HCT116 (cell line): ENCODE results near the gene LCNL1. TPM values are rescaled to one million over a fixed set of nuclear protein-coding genes. Genes with fewer than 3 reads are reported as not detected.
A peak's percentile ranks its signal among the peaks of the same experiment; 100 is the strongest.

Experiments
- ATAC-seq: fragments of 200-7000 bp; cut with Tn5 transposase; 2 replicates; pipeline ENCODE4 v1.9.1; 2020; ENCODE audit warnings: mild to moderate bottlenecking, moderate library complexity
- BruUV-seq: library from RNA; stranded (reverse); fragments of 400-500 nt; replicated peaks from 2 replicates; lab custom pipeline; 2021; lab: Mats Ljungman, UMichigan
- CTCF ChIA-PET: fragments of 300-600 bp; sonication (Branson Sonifier 250); formaldehyde crosslinking; loops from one replicate; lab custom pipeline; 2021; ENCODE audit warnings: antibody characterized with exemption; lab: Charles Lee
- POLR2A ChIA-PET: fragments of 300-600, 350-600 bp; sonication (Branson Sonifier 250); formaldehyde crosslinking; loops from one replicate; lab custom pipeline; 2021; ENCODE audit warnings: antibody characterized with exemption; lab: Charles Lee
- RAD21 ChIA-PET, 2 experiments: fragments of 300-600 bp; sonication (Branson Sonifier 250); formaldehyde crosslinking; loops; one replicate each; lab custom pipeline; 2023; ENCODE audit warnings: low total read pairs in 2 of 2; ENCODE audit not compliant: uncharacterized antibody in 2 of 2, unreplicated experiment in 2 of 2, low non-redundant PET in 1 of 2; lab: Charles Lee
- DNase-seq: peaks from one replicate; pipeline ENCODE4 v3.0.0-alpha.2; 2010; ENCODE audit warnings: low read depth, low spot score
- H2AFZ ChIP-seq: fragments of 200-600 bp; shearing (Covaris generic), sonication (generic); 2 replicates; pipeline ENCODE4 v1.6.1; 2017; ENCODE audit warnings: low read depth, mixed run types, mixed read lengths, antibody characterized with exemption, low read length; ENCODE audit not compliant: poor library complexity, severe bottlenecking
- H3K27ac ChIP-seq: 2 replicates; pipeline ENCODE4 v1.5.1; 2012; ENCODE audit warnings: low read depth, low read length
- H3K27me3 ChIP-seq: fragments of 200-600 bp; sonication (generic); 2 replicates; pipeline ENCODE4 v1.6.1; 2016; ENCODE audit warnings: mixed run types, low read length, mixed read lengths; ENCODE audit not compliant: insufficient read depth
- H3K36me3 ChIP-seq, 2 experiments: fragments of 200-500 bp in 1 of 2; fragments of 200-600 bp in 1 of 2; sonication (Bioruptor generic) in 1 of 2; sonication (generic) in 1 of 2; 2 replicates each; pipeline versions ENCODE4 v1.5.1 to v1.6.1; 2014 to 2016; ENCODE audit warnings: low read length in 2 of 2, inconsistent platforms in 1 of 2, mixed read lengths in 1 of 2, mixed run types in 1 of 2; ENCODE audit not compliant: insufficient read depth in 2 of 2, control insufficient read depth in 1 of 2
- H3K4me1 ChIP-seq, 2 experiments: fragments of 200-600 bp in 1 of 2; sonication (generic) in 1 of 2; 2 replicates each; pipeline versions ENCODE4 v1.5.1 to v1.6.1; 2012 to 2017; ENCODE audit warnings: low read length in 2 of 2, inconsistent platforms in 1 of 2, mild to moderate bottlenecking in 1 of 2, mixed read lengths in 1 of 2, mixed run types in 1 of 2, moderate library complexity in 1 of 2; ENCODE audit not compliant: insufficient read depth in 2 of 2, control insufficient read depth in 1 of 2
- H3K4me2 ChIP-seq: fragments of 200-600 bp; sonication (generic); 2 replicates; pipeline ENCODE4 v1.6.1; 2017; ENCODE audit warnings: mixed run types, low read length, mixed read lengths
- H3K4me3 ChIP-seq, 2 experiments: fragments of 200-600 bp in 1 of 2; sonication (generic) in 1 of 2; replicated peaks in 1 of 2; 2 replicates each; pipeline ENCODE4 v1.5.1; 2011 to 2016; ENCODE audit warnings: low read length in 2 of 2, control low read depth in 1 of 2, low read depth in 1 of 2, mild to moderate bottlenecking in 1 of 2, mixed read lengths in 1 of 2, mixed run types in 1 of 2
- H3K79me2 ChIP-seq: fragments of 200-600 bp; sonication (generic); 2 replicates; pipeline ENCODE4 v1.6.1; 2017; ENCODE audit warnings: mild to moderate bottlenecking, mixed run types, low read length, moderate library complexity, mixed read lengths; ENCODE audit not compliant: insufficient read depth
- H3K9ac ChIP-seq: fragments of 200-600 bp; sonication (generic); 2 replicates; pipeline ENCODE4 v1.6.1; 2016; ENCODE audit warnings: low read length, mixed read lengths
- H3K9me2 ChIP-seq: fragments of 200-600 bp; sonication (generic), shearing (Covaris generic); 2 replicates; pipeline ENCODE4 v1.6.1; 2017; ENCODE audit warnings: mixed run types, mild to moderate bottlenecking, moderate library complexity; ENCODE audit not compliant: insufficient read depth
- H3K9me3 ChIP-seq, 2 experiments: fragments of 200-500 bp in 1 of 2; fragments of 200-600 bp in 1 of 2; sonication (Bioruptor generic) in 1 of 2; sonication (generic) in 1 of 2; 2 replicates each; pipeline ENCODE4 v1.6.1; 2014 to 2017; ENCODE audit warnings: low read length in 2 of 2, mixed read lengths in 2 of 2, inconsistent platforms in 1 of 2, low read depth in 1 of 2, mild to moderate bottlenecking in 1 of 2, mixed run types in 1 of 2, moderate library complexity in 1 of 2; ENCODE audit not compliant: control insufficient read depth in 1 of 2, insufficient read depth in 1 of 2
- H4K20me1 ChIP-seq: fragments of 200-600 bp; sonication (generic), shearing (Covaris generic); 2 replicates; pipeline ENCODE4 v1.6.1; 2017; ENCODE audit warnings: mixed run types, mild to moderate bottlenecking, moderate library complexity; ENCODE audit not compliant: insufficient read depth
- CBX3 ChIP-seq: IDR thresholded peaks from 2 replicates; pipeline ENCODE4 v1.6.1; 2012; ENCODE audit warnings: low read depth
- EGR1 ChIP-seq: IDR thresholded peaks from 2 replicates; pipeline ENCODE4 v1.6.1; 2012; ENCODE audit warnings: low read depth
- ELF1 ChIP-seq: IDR thresholded peaks from 2 replicates; pipeline ENCODE4 v1.6.1; 2012; ENCODE audit warnings: low read depth, borderline replicate concordance
- EZH2 ChIP-seq: fragments of 200-600 bp; sonication (generic); IDR thresholded peaks from 2 replicates; pipeline ENCODE4 v1.6.1; 2017; ENCODE audit warnings: antibody characterized with exemption, mixed run types
- EZH2phosphoT487 ChIP-seq: fragments of 200-600 bp; IDR thresholded peaks from 2 replicates; pipeline ENCODE4 v1.6.1; 2018; ENCODE audit warnings: antibody characterized with exemption, borderline replicate concordance
- JUND ChIP-seq: IDR thresholded peaks from 2 replicates; pipeline ENCODE4 v1.6.1; 2012
- POLR2A ChIP-seq: IDR thresholded peaks from 2 replicates; pipeline ENCODE4 v1.7.0; 2011; ENCODE audit warnings: borderline replicate concordance; ENCODE audit not compliant: insufficient read depth, insufficient read length; ENCODE audit errors: extremely low read depth
- POLR2AphosphoS5 ChIP-seq: IDR thresholded peaks from 2 replicates; pipeline ENCODE4 v1.6.1; 2011; ENCODE audit warnings: mild to moderate bottlenecking, low read depth, low read length, moderate library complexity
- RAD21 ChIP-seq: IDR thresholded peaks from 2 replicates; pipeline ENCODE4 v1.6.1; 2012; ENCODE audit warnings: low read depth, mild to moderate bottlenecking
- REST ChIP-seq: IDR thresholded peaks from 2 replicates; pipeline ENCODE4 v1.6.1; 2012; ENCODE audit warnings: low read depth
- SRF ChIP-seq: IDR thresholded peaks from 2 replicates; pipeline ENCODE4 v1.6.1; 2012; ENCODE audit warnings: low read depth
- TCF7L2 ChIP-seq: IDR thresholded peaks from 2 replicates; pipeline ENCODE4 v1.7.0; 2011; ENCODE audit warnings: borderline replicate concordance, inconsistent platforms; ENCODE audit not compliant: insufficient read depth, insufficient read length; ENCODE audit errors: extremely low read depth
- YY1 ChIP-seq: IDR thresholded peaks from 2 replicates; pipeline ENCODE4 v1.6.1; 2011; ENCODE audit warnings: low read length, low read depth, moderate library complexity, mild to moderate bottlenecking; ENCODE audit not compliant: insufficient replicate concordance; ENCODE audit errors: extremely low read depth
- ZFX ChIP-seq: fragments of 450-650 bp; IDR thresholded peaks from 2 replicates; pipeline ENCODE4 v1.6.1; 2017
- ZNF274 ChIP-seq: fragments of 200-500 bp; sonication (Bioruptor generic); IDR thresholded peaks from 2 replicates; pipeline ENCODE4 v1.6.1; 2014; ENCODE audit warnings: mild to moderate bottlenecking, low read depth, low read length, inconsistent platforms
- intact Hi-C: fragments of 100-400 bp; cut with micrococcal nuclease; formaldehyde crosslinking; loops from 2 replicates; pipeline ENCODE4 v1.10.0; 2022
- total RNA-seq: library from RNA; stranded (reverse); gene quantifications from one replicate; pipeline ENCODE4 v1.2.1, GENCODE V29; 2021; ENCODE audit not compliant: unreplicated experiment
- TF ChIP-seq, protein P1 (sequence below): IDR thresholded peaks from 2 replicates; pipeline ENCODE4 v1.6.1; 2011; ENCODE audit warnings: mild to moderate bottlenecking, low read length, moderate library complexity; ENCODE audit not compliant: insufficient replicate concordance; ENCODE audit errors: extremely low read depth
- TF ChIP-seq, protein P2 (sequence below): IDR thresholded peaks from 2 replicates; pipeline ENCODE4 v1.6.1; 2012

Gene LCNL1
- total RNA-seq, 1 experiment from 2014 or later = 0.44 TPM

DNA sequence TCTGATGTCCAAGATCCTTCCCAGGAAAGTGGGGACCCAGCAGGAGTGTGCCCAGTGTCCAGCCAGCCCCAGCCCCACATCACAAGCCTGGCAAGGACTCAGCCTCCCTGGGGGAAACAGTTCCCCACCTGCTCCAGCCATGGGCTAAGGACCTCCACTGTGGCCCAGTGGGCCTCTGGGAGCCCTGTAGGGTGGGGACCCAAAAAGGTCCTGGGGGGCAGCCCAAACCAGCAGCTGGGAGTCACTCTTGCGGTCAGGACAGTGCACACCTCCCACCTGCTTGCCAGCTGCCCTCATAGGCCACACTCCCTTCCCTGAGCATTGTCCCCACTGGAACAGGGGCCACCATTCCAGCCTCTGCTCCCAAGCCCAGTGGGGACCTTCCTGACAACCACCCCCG lies 43.6 kb downstream of the LCNL1 start (continued):
- TF ChIP-seq, protein P1, sequence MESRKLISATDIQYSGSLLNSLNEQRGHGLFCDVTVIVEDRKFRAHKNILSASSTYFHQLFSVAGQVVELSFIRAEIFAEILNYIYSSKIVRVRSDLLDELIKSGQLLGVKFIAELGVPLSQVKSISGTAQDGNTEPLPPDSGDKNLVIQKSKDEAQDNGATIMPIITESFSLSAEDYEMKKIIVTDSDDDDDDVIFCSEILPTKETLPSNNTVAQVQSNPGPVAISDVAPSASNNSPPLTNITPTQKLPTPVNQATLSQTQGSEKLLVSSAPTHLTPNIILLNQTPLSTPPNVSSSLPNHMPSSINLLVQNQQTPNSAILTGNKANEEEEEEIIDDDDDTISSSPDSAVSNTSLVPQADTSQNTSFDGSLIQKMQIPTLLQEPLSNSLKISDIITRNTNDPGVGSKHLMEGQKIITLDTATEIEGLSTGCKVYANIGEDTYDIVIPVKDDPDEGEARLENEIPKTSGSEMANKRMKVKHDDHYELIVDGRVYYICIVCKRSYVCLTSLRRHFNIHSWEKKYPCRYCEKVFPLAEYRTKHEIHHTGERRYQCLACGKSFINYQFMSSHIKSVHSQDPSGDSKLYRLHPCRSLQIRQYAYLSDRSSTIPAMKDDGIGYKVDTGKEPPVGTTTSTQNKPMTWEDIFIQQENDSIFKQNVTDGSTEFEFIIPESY = no peak
- TF ChIP-seq EZH2 (no peak), EZH2phosphoT487 (no peak), TCF7L2 (no peak), EGR1 (no peak), ZFX (no peak), POLR2AphosphoS5 (no peak), CBX3 (no peak), RAD21 (no peak)

GRCh38 chr9:137026828-137027227 lies 44.0 kb downstream of the LCNL1 start:
- H3K9me2 ChIP-seq = no peaks in the 10 kb centered on the region
- TSS peak; percentile 40 for BruUV-seq
- H3K4me3 ChIP-seq = peak overlapping the region; percentile 63 to 87
- no peaks in the 10 kb centered on the region for H4K20me1 ChIP-seq
- peaks cover 37 to 58% of the 10 kb centered on the region in 2 experiments for H3K4me1 ChIP-seq
- H3K9ac ChIP-seq = peak overlapping the region; percentile 93
- H3K27me3 ChIP-seq = no peaks in the 10 kb centered on the region
- no peak for ATAC-seq
- H2AFZ ChIP-seq = no peak overlapping the region
- intact Hi-C loops = loop anchor here (5.0 kb wide), 1 partner anchor 180 kb away; the partner anchor contains the start of gene PHPT1
- no peaks in the 10 kb centered on the region for H3K36me3 ChIP-seq
- TF ChIP-seq POLR2A (no peak), YY1 (no peak), ELF1 (no peak), EZH2 (no peak), REST (no peak), ZNF274 (no peak), SRF (no peak), JUND (no peak), RAD21 (no peak), CBX3 (no peak)
- TF ChIP-seq, protein P2, sequence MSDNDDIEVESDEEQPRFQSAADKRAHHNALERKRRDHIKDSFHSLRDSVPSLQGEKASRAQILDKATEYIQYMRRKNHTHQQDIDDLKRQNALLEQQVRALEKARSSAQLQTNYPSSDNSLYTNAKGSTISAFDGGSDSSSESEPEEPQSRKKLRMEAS = no peak
- peak overlapping the region; percentile 85 for H3K27ac ChIP-seq
- ChIA-PET CTCF (interaction anchor here (0.7 to 1.7 kb wide), 3 partner anchors 20 to 268 kb away, joined by 3 to 5 read pairs (median 4); partner anchors contain the start of genes LCN8 and NPDC1), POLR2A (no interaction called here), RAD21 (no interaction called here)
- no peak for DNase-seq
- H3K4me2 ChIP-seq = peak overlapping the region; percentile 100
- H3K79me2 ChIP-seq = peaks cover 31% of the 10 kb centered on the region
- no peaks in the 10 kb centered on the region for H3K9me3 ChIP-seq
